Caco-2 (cell line): ENCODE measurements around the gene FBXW9. TPM values are rescaled to one million over a fixed set of nuclear protein-coding genes. Genes with fewer than 3 reads are reported as not detected.

Experiments used
- BruUV-seq: library from RNA; stranded (reverse); fragments of 400-500 nt; replicated peaks from 2 replicates; lab custom pipeline; 2021; lab: Mats Ljungman, UMichigan
- CTCF ChIA-PET: fragments of 300-600 bp; sonication (Branson Sonifier 250); formaldehyde crosslinking; loops from one replicate; lab custom pipeline; 2022; ENCODE audit warnings: antibody characterized with exemption; lab: Charles Lee
- POLR2A ChIA-PET: fragments of 300-600 bp; sonication (Branson Sonifier 250); formaldehyde crosslinking; loops from one replicate; lab custom pipeline; 2022; ENCODE audit warnings: antibody characterized with exemption; lab: Charles Lee
- DNase-seq, 2 experiments: peaks; one replicate each; pipeline versions ENCODE4 v3.0.0 to v3.0.0-alpha.2; 2020 to 2022
- H3K27me3 ChIP-seq: replicated peaks from 2 replicates; pipeline ENCODE4 v1.6.0; 2011; ENCODE audit warnings: low read length; ENCODE audit not compliant: control insufficient read depth, insufficient read depth
- H3K36me3 ChIP-seq: 2 replicates; pipeline ENCODE4 v1.5.1; 2011; ENCODE audit warnings: low read length; ENCODE audit not compliant: control insufficient read depth, insufficient read depth
- H3K4me1 ChIP-seq: fragments of 250-450 bp; sonication (Bioruptor Pico); 2 replicates; pipeline ENCODE4 v1.5.1; 2020; ENCODE audit warnings: mild to moderate bottlenecking
- H3K4me3 ChIP-seq: 2 replicates; pipeline ENCODE4 v1.5.1; 2011; ENCODE audit warnings: low read depth, mild to moderate bottlenecking, control low read depth, low read length
- H3K9me3 ChIP-seq: fragments of 250-450 bp; sonication (Bioruptor Pico); 2 replicates; pipeline ENCODE4 v1.5.1; 2020; ENCODE audit warnings: mild to moderate bottlenecking, moderate library complexity
- H3K27ac Mint-ChIP-seq: one replicate; pipeline ENCODE4 v1.8.0; 2022; ENCODE audit warnings: mixed read lengths; ENCODE audit not compliant: unreplicated experiment
- H3K27me3 Mint-ChIP-seq: one replicate; pipeline ENCODE4 v1.8.0; 2022; ENCODE audit warnings: mixed read lengths; ENCODE audit not compliant: insufficient read depth, unreplicated experiment
- H3K36me3 Mint-ChIP-seq: one replicate; pipeline ENCODE4 v1.8.0; 2022; ENCODE audit warnings: mild to moderate bottlenecking, mixed read lengths; ENCODE audit not compliant: insufficient read depth, unreplicated experiment
- H3K4me1 Mint-ChIP-seq: one replicate; pipeline ENCODE4 v1.8.0; 2022; ENCODE audit warnings: low read depth, mixed read lengths; ENCODE audit not compliant: unreplicated experiment
- H3K4me3 Mint-ChIP-seq: one replicate; pipeline ENCODE4 v1.8.0; 2022; ENCODE audit warnings: mild to moderate bottlenecking, moderate library complexity, mixed read lengths; ENCODE audit not compliant: unreplicated experiment
- H3K9me3 Mint-ChIP-seq: one replicate; pipeline ENCODE4 v1.8.0; 2022; ENCODE audit warnings: mixed read lengths; ENCODE audit not compliant: unreplicated experiment
- intact Hi-C: fragments of 100-400 bp; cut with micrococcal nuclease; formaldehyde crosslinking; loops from one replicate; pipeline ENCODE4 v1.10.0; 2022; ENCODE audit not compliant: unreplicated experiment
- total RNA-seq: library from RNA; stranded (reverse); gene quantifications from 2 replicates; pipeline ENCODE4 v1.2.3, GENCODE V29; 2022
- TF ChIP-seq, protein P1 (sequence below), 2 experiments: fragments of 200-600 bp in 1 of 2; IDR thresholded peaks; 1 replicate in 1 of 2; 2 replicates in 1 of 2; pipeline versions ENCODE4 v1.5.1 to v1.8.0; 2011 to 2022; ENCODE audit warnings: antibody characterized with exemption in 1 of 2, control low read depth in 1 of 2, inconsistent platforms in 1 of 2, low read depth in 1 of 2, low read length in 1 of 2, mild to moderate bottlenecking in 1 of 2, moderate library complexity in 1 of 2; ENCODE audit not compliant: insufficient read depth in 1 of 2, severe bottlenecking in 1 of 2, unreplicated experiment in 1 of 2

Gene FBXW9
- total RNA-seq, 1 experiment from 2014 or later: 8.3 TPM

DNA sequence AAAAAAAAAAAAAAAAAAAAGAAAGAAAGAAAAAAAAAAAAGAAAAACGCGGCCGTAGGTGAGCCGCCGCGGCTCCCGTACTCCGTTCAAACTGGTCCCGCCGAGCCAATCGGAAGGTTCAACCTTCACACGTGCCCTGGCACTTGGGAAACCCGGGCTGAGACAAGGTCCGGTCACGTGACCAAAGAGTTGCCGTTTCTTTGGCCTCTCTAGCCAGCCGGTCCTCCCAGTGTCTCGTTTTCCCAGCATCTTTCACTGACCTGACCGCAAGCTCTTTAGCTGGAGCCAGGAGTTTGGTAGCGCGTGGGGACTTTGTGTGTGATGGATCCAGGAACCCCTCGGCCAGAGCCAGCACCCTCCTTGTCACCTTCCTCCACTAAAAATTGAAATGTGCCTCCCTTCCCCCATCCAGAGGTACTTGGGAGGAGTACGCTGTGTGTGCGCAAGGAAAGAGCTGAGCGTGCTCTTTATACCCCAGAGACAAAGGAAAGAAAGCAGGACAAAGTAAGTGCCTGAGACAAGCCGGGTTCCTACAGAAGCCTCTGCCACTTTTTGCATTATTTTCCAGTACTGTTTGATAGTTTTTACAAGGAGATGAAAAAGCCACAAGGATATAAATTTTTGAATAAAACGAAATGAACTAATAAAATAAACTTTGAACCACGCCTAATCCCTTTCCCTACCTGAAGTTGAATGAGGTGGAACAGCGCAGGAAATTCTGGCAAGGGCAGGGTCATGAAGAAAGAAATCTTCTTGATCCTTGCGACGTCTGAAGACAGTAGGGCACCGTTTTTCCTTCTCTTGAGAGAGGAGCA, 26.3 kb upstream of the FBXW9 start:
- TSS peak; percentile 94 for BruUV-seq
- Mint-ChIP-seq H3K4me3 (peak overlapping the region; percentile 91), H3K27ac (peak overlapping the region; percentile 77), H3K36me3 (peaks cover 58% of the 10 kb centered on the region), H3K27me3 (no peaks in the 10 kb centered on the region), H3K4me1 (peaks cover 14% of the 10 kb centered on the region), H3K9me3 (no peaks in the 10 kb centered on the region)
- ChIA-PET POLR2A (interaction anchor here (0.6 to 1.5 kb wide), 5 partner anchors 11 to 70 kb away, joined by 3 to 8 read pairs (median 4); partner anchors contain the start of genes GET3, JUNB and TRIR), CTCF (interaction anchor here (1.0 to 1.7 kb wide), 5 partner anchors 11 to 68 kb away, joined by 3 to 11 read pairs (median 3); partner anchors contain the start of genes JUNB and TRIR)
- peaks cover 2% of the 10 kb centered on the region; the same call in 1 of the 2 replicates for H3K36me3 ChIP-seq
- no peaks in the 10 kb centered on the region for H3K9me3 ChIP-seq
- H3K4me1 ChIP-seq: 0 out of 2 replicates have a peak, but pooled peaks cover 8% of the 10 kb centered on the region
- intact Hi-C loops: loop anchor here (1.0 to 5.0 kb wide), 2 partner anchors 12 to 55 kb away; partner anchors contain the start of genes HOOK2 and TRIR
- H3K27me3 ChIP-seq: no peaks in the 10 kb centered on the region
- TF ChIP-seq, protein P1, sequence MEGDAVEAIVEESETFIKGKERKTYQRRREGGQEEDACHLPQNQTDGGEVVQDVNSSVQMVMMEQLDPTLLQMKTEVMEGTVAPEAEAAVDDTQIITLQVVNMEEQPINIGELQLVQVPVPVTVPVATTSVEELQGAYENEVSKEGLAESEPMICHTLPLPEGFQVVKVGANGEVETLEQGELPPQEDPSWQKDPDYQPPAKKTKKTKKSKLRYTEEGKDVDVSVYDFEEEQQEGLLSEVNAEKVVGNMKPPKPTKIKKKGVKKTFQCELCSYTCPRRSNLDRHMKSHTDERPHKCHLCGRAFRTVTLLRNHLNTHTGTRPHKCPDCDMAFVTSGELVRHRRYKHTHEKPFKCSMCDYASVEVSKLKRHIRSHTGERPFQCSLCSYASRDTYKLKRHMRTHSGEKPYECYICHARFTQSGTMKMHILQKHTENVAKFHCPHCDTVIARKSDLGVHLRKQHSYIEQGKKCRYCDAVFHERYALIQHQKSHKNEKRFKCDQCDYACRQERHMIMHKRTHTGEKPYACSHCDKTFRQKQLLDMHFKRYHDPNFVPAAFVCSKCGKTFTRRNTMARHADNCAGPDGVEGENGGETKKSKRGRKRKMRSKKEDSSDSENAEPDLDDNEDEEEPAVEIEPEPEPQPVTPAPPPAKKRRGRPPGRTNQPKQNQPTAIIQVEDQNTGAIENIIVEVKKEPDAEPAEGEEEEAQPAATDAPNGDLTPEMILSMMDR (IDR thresholded peaks at IDR 0.05; ENCODE audit: insufficient read depth in 1 of 2, low read depth in 1 of 2, low read length in 1 of 2, severe bottlenecking in 1 of 2, unreplicated experiment in 1 of 2): no peak
- H3K4me3 ChIP-seq: peak overlapping the region; percentile 92
- DNase-seq: peak; percentile 94 to 98

DNA sequence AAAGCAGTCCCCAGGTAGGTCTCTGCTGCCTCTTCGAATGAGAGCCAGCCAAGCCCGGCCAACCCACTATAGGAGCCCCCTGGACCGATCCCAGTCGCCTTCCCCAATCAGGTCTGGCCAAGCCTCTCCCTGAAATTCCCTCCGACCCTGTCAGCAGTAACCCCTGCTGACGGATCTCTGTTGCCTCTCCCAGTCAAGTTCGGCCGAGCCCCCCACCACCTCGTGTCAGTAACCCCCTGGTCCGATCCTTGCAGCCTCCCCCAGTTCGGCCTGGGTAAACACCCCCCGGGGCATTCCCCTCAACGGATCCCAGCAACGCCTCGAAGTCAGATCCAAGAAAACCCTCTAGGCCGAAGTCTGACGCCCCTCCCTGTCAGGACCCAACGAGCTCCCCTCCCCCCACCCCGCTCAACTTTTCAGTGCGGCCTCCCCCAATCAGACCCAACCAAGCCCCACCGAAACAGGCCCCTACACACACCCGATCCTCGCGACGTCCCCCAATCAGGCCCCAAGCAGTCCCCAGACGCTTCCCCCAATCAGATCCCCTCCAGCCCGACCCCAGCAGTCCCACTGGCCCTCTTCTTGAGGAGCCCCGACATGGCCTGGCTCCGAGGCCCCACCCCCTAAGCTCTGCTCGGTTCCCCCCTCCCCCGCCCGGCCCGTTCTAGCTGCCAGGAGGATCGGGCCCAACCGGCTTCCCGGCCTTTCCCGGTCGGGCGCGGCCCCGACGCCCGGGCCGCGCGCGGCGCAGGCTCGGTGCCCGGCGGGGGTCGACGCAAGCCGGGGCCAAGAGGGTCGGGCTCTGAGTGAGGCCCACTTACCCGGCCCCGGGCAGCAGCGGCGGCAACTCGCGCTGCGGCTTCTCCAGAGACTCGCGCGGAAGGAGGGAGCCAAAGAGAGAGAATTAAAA, 25.5 kb upstream of the FBXW9 start:
- no peaks in the 10 kb centered on the region for H3K27me3 Mint-ChIP-seq
- no TSS peak for BruUV-seq
- no peaks in the 10 kb centered on the region for H3K9me3 Mint-ChIP-seq
- ChIA-PET POLR2A (interaction anchor here (0.6 to 1.5 kb wide), 4 partner anchors 12 to 75 kb away, joined by 3 to 11 read pairs (median 5); partner anchors contain the start of genes GET3 and JUNB), CTCF (interaction anchor here (0.6 to 1.7 kb wide), 6 partner anchors 12 to 219 kb away, joined by 3 to 11 read pairs (median 5); partner anchors contain the start of genes JUNB and TRIR)
- peak; percentile 59 to 62 for DNase-seq
- H3K27ac Mint-ChIP-seq: peak overlapping the region; percentile 77
- Histone ChIP-seq H3K9me3 (no peaks in the 10 kb centered on the region), H3K4me3 (peak overlapping the region; percentile 92), H3K27me3 (no peaks in the 10 kb centered on the region), H3K4me1 (0 out of 2 replicates have a peak, but pooled peaks cover 8% of the 10 kb centered on the region), H3K36me3 (peaks cover 2% of the 10 kb centered on the region; the same call in 1 of the 2 replicates)
- peak overlapping the region; percentile 91 for H3K4me3 Mint-ChIP-seq
- peaks cover 65% of the 10 kb centered on the region for H3K36me3 Mint-ChIP-seq
- peaks cover 14% of the 10 kb centered on the region for H3K4me1 Mint-ChIP-seq
- TF ChIP-seq, protein P1 (IDR thresholded peaks at IDR 0.05; ENCODE audit: insufficient read depth in 1 of 2, low read depth in 1 of 2, low read length in 1 of 2, severe bottlenecking in 1 of 2, unreplicated experiment in 1 of 2): no peak
- intact Hi-C loops: loop anchor here (5.0 kb wide), 1 partner anchor 55 kb away; the partner anchor contains the start of gene HOOK2
